HL-60 (cell line): ENCODE data around the gene PPAN.

Experiments used
- CTCF ChIP-seq: IDR thresholded peaks from one replicate; pipeline ENCODE4 v1.5.1; 2011; ENCODE audit warnings: low read length, control low read depth, inconsistent platforms; ENCODE audit not compliant: insufficient read depth
- GABPA ChIP-seq: IDR thresholded peaks from 2 replicates; pipeline ENCODE4 v1.6.1; 2012; ENCODE audit warnings: low read depth
- POLR2AphosphoS5 ChIP-seq: IDR thresholded peaks from 2 replicates; pipeline ENCODE4 v1.6.1; 2012; ENCODE audit warnings: low read depth
- REST ChIP-seq: IDR thresholded peaks from 2 replicates; pipeline ENCODE4 v1.6.1; 2012; ENCODE audit warnings: low read depth; ENCODE audit not compliant: insufficient replicate concordance
- SPI1 ChIP-seq: IDR thresholded peaks from 2 replicates; pipeline ENCODE4 v1.6.1; 2012; ENCODE audit warnings: low read depth, mild to moderate bottlenecking, borderline replicate concordance

- TF ChIP-seq CTCF = no peak
- TF ChIP-seq REST = no peak
- TF ChIP-seq POLR2AphosphoS5 = no peak
- TF ChIP-seq SPI1 = no peak
- no peak for TF ChIP-seq GABPA
Observed at GRCh38 chr19:10141973-10142372, 35.8 kb downstream of the PPAN start.
